ENCODE measurements around the gene UHMK1.
"Not testable (repeated sequence)": the region's sequence is repeated elsewhere in the genome, so short reads cannot be mapped to it uniquely, and the experiment has no call there.

The UHMK1 gene

GRCh38 chr1:162568802-162569201 is 71.2 kb downstream of the UHMK1 start:
- no peak for DNase-seq

DNA sequence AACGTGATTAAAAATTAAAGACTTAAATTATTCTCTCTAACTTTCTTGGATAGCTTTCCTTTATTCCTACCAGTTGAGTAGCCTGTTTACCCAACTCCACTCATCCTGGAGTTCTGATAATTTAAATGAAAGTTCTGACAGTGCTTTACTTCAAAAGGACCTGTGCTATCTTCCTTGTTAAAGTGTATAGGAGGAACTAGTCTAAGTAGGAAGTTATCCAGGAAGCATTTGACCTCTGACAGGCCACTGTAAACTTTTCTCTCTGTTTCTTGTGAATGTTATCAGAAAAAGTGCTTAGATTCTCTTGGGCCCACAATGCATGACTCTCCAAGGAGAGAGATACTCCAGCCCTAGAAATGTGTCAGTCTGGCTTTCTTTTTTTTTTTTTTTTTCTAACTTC is 73.1 kb downstream of the UHMK1 start:
- no peak for DNase-seq

DNA sequence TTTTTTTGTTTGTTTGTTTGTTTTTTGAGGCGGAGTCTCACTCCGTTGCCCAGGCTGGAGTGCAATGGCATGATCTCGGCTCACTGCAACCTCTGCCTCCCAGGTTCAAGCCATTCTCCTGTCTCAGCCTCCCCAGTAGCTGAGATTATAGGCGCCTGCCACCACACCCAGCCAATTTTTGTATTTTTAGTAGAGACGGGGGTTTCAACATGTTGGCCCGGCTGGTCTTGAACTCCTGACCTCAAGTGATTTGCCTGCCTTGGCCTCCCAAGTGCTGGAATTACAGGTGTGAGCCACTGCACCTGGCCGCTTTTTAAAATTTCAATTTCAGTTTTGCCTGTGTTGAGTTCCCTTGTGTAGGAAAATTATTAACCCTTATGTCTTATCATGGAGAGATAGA is 73.5 kb downstream of the UHMK1 start:
- not testable (repeated sequence) for DNase-seq

DNA sequence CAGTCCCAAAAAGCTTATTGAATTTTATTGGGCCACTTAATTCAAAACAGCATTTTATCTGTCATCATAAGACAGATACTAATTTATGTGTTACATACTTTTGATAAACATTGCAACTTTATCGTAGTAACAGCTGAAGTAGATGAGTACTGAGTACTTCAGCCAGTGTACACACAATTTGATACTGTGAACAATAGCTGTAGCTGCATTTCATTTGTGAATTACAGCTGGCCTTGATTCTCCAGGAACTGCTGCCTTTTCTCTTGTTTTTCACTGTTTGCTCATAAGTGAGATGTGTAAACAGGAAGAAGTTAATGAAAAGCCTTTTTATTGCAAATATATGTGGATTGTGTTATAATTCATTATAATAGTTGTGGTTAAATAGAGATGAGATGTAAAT is 74.1 kb downstream of the UHMK1 start:
- no peak for DNase-seq

DNA sequence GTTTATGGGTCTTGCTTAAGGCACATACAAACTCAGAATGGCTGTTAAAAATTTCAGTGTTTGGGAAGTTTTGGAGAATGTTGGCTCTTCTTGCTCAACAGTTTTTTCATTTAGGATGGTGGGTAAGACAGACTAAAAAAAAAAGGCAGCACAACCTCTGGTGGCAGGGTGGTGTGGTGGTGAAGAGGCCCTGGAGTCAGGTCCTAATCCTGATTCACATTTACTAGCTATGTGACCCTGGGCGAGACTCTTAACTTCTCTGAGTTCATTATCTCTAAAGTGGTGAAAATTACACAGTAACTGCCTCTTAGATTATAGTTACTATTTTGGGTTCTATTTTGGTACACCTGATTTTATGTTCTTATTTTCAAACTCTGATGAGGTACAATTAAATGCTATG is 75.5 kb downstream of the UHMK1 start:
- DNase-seq: no peak

GRCh38 chr1:162578071-162578700 is 80.6 kb downstream of the UHMK1 start:
- DNase-seq: no peak

GRCh38 chr1:162578936-162579335 is 81.3 kb downstream of the UHMK1 start:
- DNase-seq: no peak

Measured in CD4-positive, alpha-beta T cell treated with Interleukin-4 for 4 hours (primary cell).